ENCODE results near the gene RAB44. TPM values are rescaled to one million over a fixed set of nuclear protein-coding genes. Genes with fewer than 3 reads are reported as not detected.
A peak's percentile ranks its signal among the peaks of the same experiment; 100 is the strongest.

The RAB44 gene
- total RNA-seq, 1 donor from 2014 or later = not detected

DNA sequence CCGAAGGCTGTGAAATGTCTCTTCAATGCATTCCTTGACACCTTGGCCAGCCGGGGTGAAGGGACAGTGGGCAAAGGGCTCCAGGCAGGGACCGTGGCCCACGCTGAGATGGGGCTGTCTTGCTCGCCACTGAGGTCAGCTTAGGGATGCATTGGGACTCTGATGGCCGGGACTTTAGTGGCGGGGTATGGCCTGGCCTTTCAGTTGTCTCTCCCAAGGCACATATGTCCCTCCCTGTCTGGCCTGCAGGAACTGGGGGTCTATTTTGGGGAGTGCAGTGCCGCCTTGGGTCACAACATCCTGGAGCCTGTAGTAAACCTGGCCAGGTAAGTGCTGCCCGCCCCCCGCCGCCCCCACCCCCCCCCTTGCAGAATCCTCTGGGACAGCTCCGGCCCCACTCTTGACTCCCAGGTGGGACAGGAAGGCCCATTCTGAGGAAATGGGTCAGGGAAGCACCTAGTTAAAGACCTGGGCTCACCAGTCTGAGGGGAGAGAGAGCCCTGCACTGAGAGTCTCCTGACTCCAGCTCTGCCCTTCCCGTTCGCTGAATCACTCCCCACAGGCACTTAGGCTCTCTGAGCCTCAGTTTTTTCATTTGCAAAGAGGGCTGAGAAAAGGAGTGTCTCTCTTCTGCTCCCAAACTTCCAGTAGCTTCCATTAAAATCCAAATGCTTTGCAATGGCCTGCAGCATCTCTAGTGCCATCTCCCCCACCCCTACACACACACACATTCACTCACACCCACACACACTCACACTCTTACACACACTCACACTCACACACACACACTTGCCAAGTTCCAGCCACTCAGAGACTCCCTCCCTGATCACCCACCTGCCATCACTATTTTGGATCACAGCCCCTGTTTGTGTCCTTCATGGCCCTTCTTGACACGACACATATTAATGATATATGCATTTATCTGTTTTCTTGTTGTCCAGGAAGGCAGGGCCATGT is 33.1 kb downstream of the RAB44 start:
- Histone ChIP-seq H3K27ac (no peak overlapping the region), H3K9ac (no peak overlapping the region), H3F3A (ENCODE audit: low read depth) (no peaks in the 10 kb centered on the region), H3K27me3 (no peaks in the 10 kb centered on the region), H3K79me2 (ENCODE audit: low read depth) (no peaks in the 10 kb centered on the region), H2AFZ (replicated peaks) (no peak overlapping the region), H3K4me1 (no peaks in the 10 kb centered on the region), H3K9me3 (ENCODE audit: low read depth) (no peaks in the 10 kb centered on the region), H3K4me3 (no peak overlapping the region), H3K4me2 (no peak overlapping the region), H3K36me3 (no peaks in the 10 kb centered on the region), H4K20me1 (ENCODE audit: low read depth) (no peaks in the 10 kb centered on the region)
- DNase-seq (ENCODE audit: low spot score) = no peak
- Mint-ChIP-seq H3K9me3 (no peaks in the 10 kb centered on the region), H3K27ac (peak overlapping the region; percentile 11), H3K36me3 (no peaks in the 10 kb centered on the region), H3K27me3 (ENCODE audit: insufficient read depth, low read depth) (peaks cover 7% of the 10 kb centered on the region), H3K4me3 (no peak overlapping the region), H3K4me1 (peaks cover 29% of the 10 kb centered on the region)
- TF ChIP-seq, protein P1, sequence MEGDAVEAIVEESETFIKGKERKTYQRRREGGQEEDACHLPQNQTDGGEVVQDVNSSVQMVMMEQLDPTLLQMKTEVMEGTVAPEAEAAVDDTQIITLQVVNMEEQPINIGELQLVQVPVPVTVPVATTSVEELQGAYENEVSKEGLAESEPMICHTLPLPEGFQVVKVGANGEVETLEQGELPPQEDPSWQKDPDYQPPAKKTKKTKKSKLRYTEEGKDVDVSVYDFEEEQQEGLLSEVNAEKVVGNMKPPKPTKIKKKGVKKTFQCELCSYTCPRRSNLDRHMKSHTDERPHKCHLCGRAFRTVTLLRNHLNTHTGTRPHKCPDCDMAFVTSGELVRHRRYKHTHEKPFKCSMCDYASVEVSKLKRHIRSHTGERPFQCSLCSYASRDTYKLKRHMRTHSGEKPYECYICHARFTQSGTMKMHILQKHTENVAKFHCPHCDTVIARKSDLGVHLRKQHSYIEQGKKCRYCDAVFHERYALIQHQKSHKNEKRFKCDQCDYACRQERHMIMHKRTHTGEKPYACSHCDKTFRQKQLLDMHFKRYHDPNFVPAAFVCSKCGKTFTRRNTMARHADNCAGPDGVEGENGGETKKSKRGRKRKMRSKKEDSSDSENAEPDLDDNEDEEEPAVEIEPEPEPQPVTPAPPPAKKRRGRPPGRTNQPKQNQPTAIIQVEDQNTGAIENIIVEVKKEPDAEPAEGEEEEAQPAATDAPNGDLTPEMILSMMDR (IDR thresholded peaks at IDR 0.05) = no peak
- no peak for TF ChIP-seq EZH2phosphoT487 (IDR thresholded peaks at IDR 0.05)
- no peak for TF ChIP-seq EZH2 (IDR thresholded peaks at IDR 0.05)

DNA sequence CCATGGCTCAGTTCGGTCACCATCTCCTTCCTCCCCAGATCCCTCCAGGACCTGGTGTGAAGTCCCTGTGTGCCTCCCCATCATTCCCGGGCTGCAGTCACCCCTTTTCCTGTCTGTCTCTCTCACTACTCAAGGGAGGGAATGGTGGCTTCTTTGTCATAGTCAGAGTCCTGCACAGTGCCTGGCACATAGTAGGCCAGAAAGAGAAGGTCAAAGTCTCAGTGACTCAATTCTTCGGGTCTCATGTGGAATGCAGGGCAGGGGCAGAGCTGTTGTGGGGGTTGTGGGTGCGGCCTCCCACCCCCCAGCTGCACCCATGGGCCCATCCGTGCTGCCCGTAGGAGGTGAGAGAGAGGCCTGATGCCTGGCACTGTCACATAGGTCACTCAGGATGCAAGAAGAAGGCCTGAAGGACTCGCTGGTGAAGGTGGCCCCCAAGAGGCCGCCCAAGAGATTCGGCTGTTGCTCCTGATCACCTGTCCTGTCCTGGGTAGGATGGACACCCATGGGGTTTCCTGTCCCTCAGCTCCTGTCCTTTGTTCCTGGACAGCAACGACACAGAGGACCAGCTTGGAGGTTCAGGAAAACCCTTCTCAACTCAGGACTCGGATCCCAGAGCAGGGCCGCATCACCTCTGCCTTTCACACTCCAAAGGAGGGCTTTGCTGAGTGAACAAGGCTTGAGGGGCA is 34.1 kb downstream of the RAB44 start:
- no peaks in the 10 kb centered on the region for H3K79me2 ChIP-seq (ENCODE audit: low read depth)
- H3K27me3 Mint-ChIP-seq (ENCODE audit: insufficient read depth, low read depth) = peaks cover 7% of the 10 kb centered on the region
- H3K9me3 Mint-ChIP-seq = no peaks in the 10 kb centered on the region
- H3K36me3 ChIP-seq = no peaks in the 10 kb centered on the region
- no peaks in the 10 kb centered on the region for H3K4me1 ChIP-seq
- no peak overlapping the region for H3K4me3 ChIP-seq
- H3K27ac Mint-ChIP-seq = no peak overlapping the region
- no peak overlapping the region for H3K4me3 Mint-ChIP-seq
- DNase-seq (ENCODE audit: low spot score) = no peak
- H3K27me3 ChIP-seq = no peaks in the 10 kb centered on the region
- no peak overlapping the region for H3K4me2 ChIP-seq
- peaks cover 25% of the 10 kb centered on the region for H3K4me1 Mint-ChIP-seq
- H3K9ac ChIP-seq = no peak overlapping the region
- no peaks in the 10 kb centered on the region for H3K36me3 Mint-ChIP-seq
- TF ChIP-seq EZH2phosphoT487 (IDR thresholded peaks at IDR 0.05) = no peak
- no peak for TF ChIP-seq EZH2 (IDR thresholded peaks at IDR 0.05)
- TF ChIP-seq, protein P1 (IDR thresholded peaks at IDR 0.05) = peak; percentile 29
- no peak overlapping the region for H3K27ac ChIP-seq
- no peaks in the 10 kb centered on the region for H4K20me1 ChIP-seq (ENCODE audit: low read depth)
- no peak overlapping the region for H2AFZ ChIP-seq (replicated peaks)
- H3F3A ChIP-seq (ENCODE audit: low read depth) = no peaks in the 10 kb centered on the region
- H3K9me3 ChIP-seq (ENCODE audit: low read depth) = no peaks in the 10 kb centered on the region

DNA sequence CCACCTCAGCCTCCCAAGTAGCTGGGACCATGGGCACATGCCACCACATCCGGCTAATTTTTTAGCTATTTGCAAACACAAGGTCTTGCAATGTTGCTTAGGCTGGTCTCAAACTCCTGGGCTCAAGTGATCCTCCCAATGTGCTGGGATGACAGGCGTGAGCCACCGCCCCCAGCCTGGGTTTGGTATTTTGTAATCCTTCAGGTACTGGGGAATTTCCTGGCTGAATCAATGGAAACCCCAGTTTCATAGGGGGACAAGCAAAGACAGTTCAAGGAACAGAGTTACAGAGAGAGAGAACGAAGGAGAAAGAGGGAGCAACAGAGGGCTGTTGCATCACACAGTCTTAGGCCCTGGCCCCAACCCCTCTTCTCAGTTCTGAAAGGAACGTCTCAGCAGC is 35.7 kb downstream of the RAB44 start:
- Histone ChIP-seq H3K27ac (no peak overlapping the region), H3K79me2 (ENCODE audit: low read depth) (no peaks in the 10 kb centered on the region), H4K20me1 (ENCODE audit: low read depth) (no peaks in the 10 kb centered on the region), H3K36me3 (no peaks in the 10 kb centered on the region), H3K4me3 (no peak overlapping the region), H3F3A (ENCODE audit: low read depth) (no peaks in the 10 kb centered on the region), H3K4me1 (no peaks in the 10 kb centered on the region), H3K9me3 (ENCODE audit: low read depth) (no peaks in the 10 kb centered on the region), H3K4me2 (no peak overlapping the region), H3K27me3 (no peaks in the 10 kb centered on the region), H3K9ac (no peak overlapping the region), H2AFZ (replicated peaks) (no peak overlapping the region)
- Mint-ChIP-seq H3K4me1 (peaks cover 13% of the 10 kb centered on the region), H3K9me3 (no peaks in the 10 kb centered on the region), H3K27me3 (ENCODE audit: insufficient read depth, low read depth) (peaks cover 8% of the 10 kb centered on the region), H3K36me3 (no peaks in the 10 kb centered on the region), H3K4me3 (no peak overlapping the region), H3K27ac (no peak overlapping the region)
- TF ChIP-seq, protein P1 (IDR thresholded peaks at IDR 0.05) = no peak
- TF ChIP-seq EZH2phosphoT487 (IDR thresholded peaks at IDR 0.05) = no peak
- no peak for TF ChIP-seq EZH2 (IDR thresholded peaks at IDR 0.05)
- DNase-seq (ENCODE audit: low spot score) = no peak
